ENCODE data around the gene PTEN. TPM values are rescaled to one million over a fixed set of nuclear protein-coding genes. Genes with fewer than 3 reads are reported as not detected.

PTEN gene
- total RNA-seq, 1 experiment from 2014 or later: 58.7 TPM

Other genes with a start within 250 kb of the PTEN start
- 14.6 TPM for gene PAPSS2, start 203.7 kb upstream of the PTEN start, total RNA-seq (2021; ENCODE audit: unreplicated experiment)
- gene ATAD1, start 45.4 kb upstream of the PTEN start, total RNA-seq (2021; ENCODE audit: unreplicated experiment): 66.4 TPM
- gene KLLN, start 92 bp upstream of the PTEN start, total RNA-seq (2021; ENCODE audit: unreplicated experiment): 1.4 TPM